ENCODE results near the gene HMGXB4. TPM values are rescaled to one million over a fixed set of nuclear protein-coding genes. Genes with fewer than 3 reads are reported as not detected.

Gene HMGXB4
- total and polyA plus RNA-seq, 2 of the 8 experiments (the other 6 are each of a cell fraction or from before 2014, with no cell fraction given), result 20.9 to 41.3 TPM

GRCh38 chr22:35253946-35254345 lies 3.3 kb upstream of the HMGXB4 start:
- Histone ChIP-seq H3K56ac (replicated peaks; ENCODE audit: insufficient read length, low read depth, low read length) (no peak overlapping the region), H3K4me3 (ENCODE audit: extremely low read depth in 1 of 4, insufficient read depth in 2 of 4, low read depth in 3 of 4, low read length in 4 of 4) (no peak overlapping the region), H3K9ac (replicated peaks in 1 of 4; ENCODE audit: extremely low read depth in 1 of 4, low read depth in 3 of 4, low read length in 3 of 4) (no peak overlapping the region), H3K27me3 (replicated peaks in 1 of 4; ENCODE audit: control insufficient read depth in 3 of 4, extremely low read depth in 1 of 4, insufficient read depth in 3 of 4, low read length in 3 of 4) (no peaks in the 10 kb centered on the region; a peak in 1 of 7 replicates), H3K4me1 (replicated peaks in 1 of 4; ENCODE audit: control insufficient read depth in 3 of 4, insufficient read depth in 4 of 4, low read length in 3 of 4) (peaks cover 0 to 3% (median 1%) of the 10 kb centered on the region in 4 experiments; a peak in 3 of 7 replicates), H3K4ac (replicated peaks; ENCODE audit: insufficient read length, low read depth, low read length) (no peak overlapping the region), H2AK5ac (ENCODE audit: low read depth, low read length) (no peak overlapping the region), H4K91ac (replicated peaks; ENCODE audit: insufficient read length, low read length) (no peak overlapping the region), H2BK20ac (ENCODE audit: low read length) (no peak overlapping the region), H3K14ac (ENCODE audit: insufficient read length) (no peak overlapping the region), H2BK5ac (ENCODE audit: low read depth, low read length) (no peak overlapping the region), H3K79me1 (ENCODE audit: low read depth, low read length) (no peaks in the 10 kb centered on the region), H2BK12ac (ENCODE audit: low read depth, low read length) (no peak overlapping the region), H3K18ac (ENCODE audit: extremely low read depth, low read length) (no peak overlapping the region), H4K8ac (ENCODE audit: extremely low read depth, insufficient read depth, low read length) (no peak overlapping the region), H3K9me3 (ENCODE audit: insufficient read depth in 2 of 2, low read depth in 1 of 2, low read length in 1 of 2) (no peaks in the 10 kb centered on the region), H3K79me2 (ENCODE audit: control insufficient read depth in 1 of 2, insufficient read depth in 2 of 2, low read length in 2 of 2) (peaks cover 0 to 16% of the 10 kb centered on the region in 2 experiments; a peak in 3 of 4 replicates), H2BK120ac (replicated peaks; ENCODE audit: low read depth, low read length) (no peak overlapping the region), H3K23ac (ENCODE audit: insufficient read length) (no peak overlapping the region), H3K27ac (ENCODE audit: low read depth, low read length) (no peak overlapping the region), H2BK15ac (ENCODE audit: low read length) (no peak overlapping the region), H3K36me3 (ENCODE audit: control insufficient read depth in 2 of 4, insufficient read depth in 4 of 4, low read length in 3 of 4) (no peaks in the 10 kb centered on the region; a peak in 1 of 8 replicates), H3K23me2 (ENCODE audit: low read depth, low read length) (peaks cover 8% of the 10 kb centered on the region; the same call in 1 of the 2 replicates), H4K5ac (ENCODE audit: insufficient read length, low read depth, low read length) (no peak overlapping the region), H3K4me2 (ENCODE audit: insufficient read depth in 1 of 2, low read depth in 2 of 2, low read length in 2 of 2) (no peak overlapping the region), H4K20me1 (replicated peaks in 1 of 2; ENCODE audit: control insufficient read depth in 1 of 2, insufficient read depth in 2 of 2, low read length in 2 of 2) (no peaks in the 10 kb centered on the region), H2AFZ (ENCODE audit: low read length) (no peak overlapping the region)
- WGBS, 2 experiments (ENCODE audit: extremely low coverage in 1 of 2, insufficient coverage in 1 of 2, insufficient read length in 1 of 2, insufficient replicate concordance in 2 of 2, low coverage in 1 of 2, low lambda C conversion rate in 2 of 2, missing lambda C conversion rate in 1 of 2), result 79% methylated on average over 2 of the region's 2 CpGs; no CpG with 5 or more reads in 1 of the 2 experiments
- DNase-seq (ENCODE audit: low read depth in 1 of 2, low spot score in 2 of 2) (no peak), FAIRE-seq (no peak)
- POLR2A ChIA-PET (ENCODE audit: partially characterized antibody), result no interaction called here
- CTCF ChIA-PET (ENCODE audit: partially characterized antibody), result interaction anchor here (1.2 kb wide), 1 partner anchor 23 kb away, joined by 3 read pairs; no protein-coding TSS in a partner anchor
- no peak for TF ChIP-seq MAX (IDR thresholded peaks at IDR 0.05)
- no peak for TF ChIP-seq TBP (IDR thresholded peaks at IDR 0.05; ENCODE audit: low read depth, low read length)
- TF ChIP-seq, protein P1, sequence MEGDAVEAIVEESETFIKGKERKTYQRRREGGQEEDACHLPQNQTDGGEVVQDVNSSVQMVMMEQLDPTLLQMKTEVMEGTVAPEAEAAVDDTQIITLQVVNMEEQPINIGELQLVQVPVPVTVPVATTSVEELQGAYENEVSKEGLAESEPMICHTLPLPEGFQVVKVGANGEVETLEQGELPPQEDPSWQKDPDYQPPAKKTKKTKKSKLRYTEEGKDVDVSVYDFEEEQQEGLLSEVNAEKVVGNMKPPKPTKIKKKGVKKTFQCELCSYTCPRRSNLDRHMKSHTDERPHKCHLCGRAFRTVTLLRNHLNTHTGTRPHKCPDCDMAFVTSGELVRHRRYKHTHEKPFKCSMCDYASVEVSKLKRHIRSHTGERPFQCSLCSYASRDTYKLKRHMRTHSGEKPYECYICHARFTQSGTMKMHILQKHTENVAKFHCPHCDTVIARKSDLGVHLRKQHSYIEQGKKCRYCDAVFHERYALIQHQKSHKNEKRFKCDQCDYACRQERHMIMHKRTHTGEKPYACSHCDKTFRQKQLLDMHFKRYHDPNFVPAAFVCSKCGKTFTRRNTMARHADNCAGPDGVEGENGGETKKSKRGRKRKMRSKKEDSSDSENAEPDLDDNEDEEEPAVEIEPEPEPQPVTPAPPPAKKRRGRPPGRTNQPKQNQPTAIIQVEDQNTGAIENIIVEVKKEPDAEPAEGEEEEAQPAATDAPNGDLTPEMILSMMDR (IDR thresholded peaks at IDR 0.05; ENCODE audit: control extremely low read depth in 1 of 3, insufficient read depth in 1 of 3, low read depth in 1 of 3, low read length in 3 of 3), result no peak
- no peak for TF ChIP-seq CBX5 (IDR thresholded peaks at IDR 0.05; ENCODE audit: low read depth, low read length)
- no peak for TF ChIP-seq RAD21 (IDR thresholded peaks at IDR 0.05 in 1 of 2, conservative IDR thresholded peaks at IDR 0.05 in 1 of 2; ENCODE audit: low read depth in 2 of 2, low read length in 2 of 2)
- no peak for TF ChIP-seq CEBPB (IDR thresholded peaks at IDR 0.05; ENCODE audit: low read depth, low read length)
- TF ChIP-seq SP2 (IDR thresholded peaks at IDR 0.05; ENCODE audit: low read length), result no peak
- no peak for TF ChIP-seq KDM4A (IDR thresholded peaks at IDR 0.05; ENCODE audit: low read depth, low read length, severe bottlenecking)
- TF ChIP-seq RFX5 (IDR thresholded peaks at IDR 0.05; ENCODE audit: borderline replicate concordance, low read depth, low read length), result no peak
- no peak for TF ChIP-seq TAF1 (IDR thresholded peaks at IDR 0.05; ENCODE audit: low read depth, low read length)

All from H1 (cell line).